Measurements from ENCODE around the gene PREX1. TPM values are rescaled to one million over a fixed set of nuclear protein-coding genes. Genes with fewer than 3 reads are reported as not detected.

The PREX1 gene
- total and polyA plus RNA-seq, 2 of the 4 experiments (the other 2 are of a cell fraction), result 0.67 to 0.72 TPM

- in situ Hi-C loops (cut with MboI; ENCODE audit: low sequenced_read_pairs), result no loop called here
- TF ChIP-seq RCOR1 (IDR thresholded peaks at IDR 0.05; ENCODE audit: insufficient replicate concordance, low read length) (no peak), BHLHE40 (IDR thresholded peaks at IDR 0.05; ENCODE audit: low read depth, low read length) (no peak), FOS (IDR thresholded peaks at IDR 0.05; ENCODE audit: low read depth, low read length) (no peak), CEBPB (IDR thresholded peaks at IDR 0.05; ENCODE audit: low read depth, low read length) (no peak), SMC3 (IDR thresholded peaks at IDR 0.05; ENCODE audit: low read depth, low read length) (no peak), CHD1 (IDR thresholded peaks at IDR 0.05; ENCODE audit: low read depth, low read length) (no peak), RFX5 (IDR thresholded peaks at IDR 0.05; ENCODE audit: low read depth, low read length) (no peak), POLR2A (IDR thresholded peaks at IDR 0.05; ENCODE audit: low read depth, low read length) (no peak), RAD21 (IDR thresholded peaks at IDR 0.05; ENCODE audit: low read length) (no peak), MXI1 (IDR thresholded peaks at IDR 0.05; ENCODE audit: borderline replicate concordance, low read depth, low read length) (no peak), NFE2L2 (IDR thresholded peaks at IDR 0.05; ENCODE audit: low read depth, low read length) (no peak), MAZ (IDR thresholded peaks at IDR 0.05; ENCODE audit: borderline replicate concordance, low read depth, low read length) (no peak), CTCF (conservative IDR thresholded peaks at IDR 0.05; ENCODE audit: low read depth, low read length) (no peak), ELK1 (IDR thresholded peaks at IDR 0.05; ENCODE audit: borderline replicate concordance, low read depth, low read length) (no peak)
- TF ChIP-seq, protein P1, sequence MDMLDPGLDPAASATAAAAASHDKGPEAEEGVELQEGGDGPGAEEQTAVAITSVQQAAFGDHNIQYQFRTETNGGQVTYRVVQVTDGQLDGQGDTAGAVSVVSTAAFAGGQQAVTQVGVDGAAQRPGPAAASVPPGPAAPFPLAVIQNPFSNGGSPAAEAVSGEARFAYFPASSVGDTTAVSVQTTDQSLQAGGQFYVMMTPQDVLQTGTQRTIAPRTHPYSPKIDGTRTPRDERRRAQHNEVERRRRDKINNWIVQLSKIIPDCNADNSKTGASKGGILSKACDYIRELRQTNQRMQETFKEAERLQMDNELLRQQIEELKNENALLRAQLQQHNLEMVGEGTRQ (IDR thresholded peaks at IDR 0.05; ENCODE audit: low read depth, low read length), result no peak
Observed at GRCh38 chr20:48828734-48829460, 1.1 kb upstream of the PREX1 start.

More at GRCh38 chr20:48828734-48829460, 1.1 kb upstream of the PREX1 start:
- Histone ChIP-seq H4K91ac (ENCODE audit: insufficient read depth, low read depth, low read length) (no peak overlapping the region), H3K56ac (ENCODE audit: extremely low read depth, insufficient read depth, low read length) (no peak overlapping the region), H3K4me1 (ENCODE audit: control insufficient read depth, insufficient read depth, low read length) (peaks cover 13% of the 10 kb centered on the region; the same call in 1 of the 2 replicates), H3K23ac (ENCODE audit: low read depth, low read length) (peak overlapping the region; percentile 13; the same call in 1 of the 2 replicates), H2AK5ac (ENCODE audit: low read depth, low read length) (no peak overlapping the region), H2AK9ac (replicated peaks; ENCODE audit: low read depth, low read length, poor library complexity) (no peak overlapping the region), H3K4me3 (ENCODE audit: insufficient read depth, low read depth, low read length) (no peak overlapping the region; the same call in 1 of the 2 replicates), H2AFZ (replicated peaks; ENCODE audit: low read length, poor library complexity) (peak overlapping the region; percentile 92), H3K9me1 (ENCODE audit: insufficient read depth, low read length) (peaks cover 4% of the 10 kb centered on the region; the same call in 1 of the 2 replicates), H4K5ac (ENCODE audit: low read depth, low read length) (no peak overlapping the region), H3K9ac (ENCODE audit: low read depth, low read length) (peak overlapping the region; percentile 39; the same call in 1 of the 2 replicates), H3K14ac (replicated peaks; ENCODE audit: low read depth, low read length) (no peak overlapping the region), H2BK5ac (ENCODE audit: low read depth, low read length, poor library complexity, severe bottlenecking) (no peak overlapping the region), H4K8ac (ENCODE audit: low read depth in 2 of 2, low read length in 2 of 2) (no peak overlapping the region), H3K9me3 (ENCODE audit: control insufficient read depth, insufficient read depth, low read length) (no peaks in the 10 kb centered on the region), H2BK120ac (ENCODE audit: low read depth, low read length) (no peak overlapping the region), H3K18ac (ENCODE audit: low read depth, low read length) (no peak overlapping the region), H2BK20ac (ENCODE audit: low read depth, low read length) (no peak overlapping the region), H4K20me1 (ENCODE audit: insufficient read depth, low read length) (0 out of 2 replicates have a peak, but pooled peaks cover 4% of the 10 kb centered on the region), H3K27me3 (ENCODE audit: control insufficient read depth, insufficient read depth, low read length) (peaks cover 18% of the 10 kb centered on the region), H2BK15ac (ENCODE audit: low read depth, low read length) (no peak overlapping the region; the same call in 2 of the 3 replicates), H3K36me3 (ENCODE audit: control insufficient read depth, insufficient read depth, low read length) (no peaks in the 10 kb centered on the region), H3K4me2 (ENCODE audit: low read depth, low read length) (no peak overlapping the region; the same call in 1 of the 2 replicates), H3K27ac (ENCODE audit: insufficient read depth, low read length) (no peak overlapping the region), H3K4ac (ENCODE audit: low read depth, low read length) (no peak overlapping the region), H3K79me1 (ENCODE audit: low read depth in 1 of 2, low read length in 2 of 2) (no peaks in the 10 kb centered on the region)
- intact Hi-C loops (cut with micrococcal nuclease) (loop anchor here (5.0 to 10.0 kb wide), 2 partner anchors 78 to 174 kb away; no protein-coding TSS in a partner anchor), dilution Hi-C loops (cut with HindIII; ENCODE audit: low sequenced_read_pairs, unreplicated experiment) (no loop called here)
- BruUV-seq (replicated peaks), result no TSS peak
- ChIA-PET POLR2A (ENCODE audit: unreplicated experiment) (interaction anchor here (0.6 kb wide), 1 partner anchor 19 kb away, joined by 4 read pairs; no protein-coding TSS in a partner anchor), CTCF (no interaction called here)
- DNase-seq (no peak), ATAC-seq (ENCODE audit: low read depth) (no peak)
- no CpG with 5 or more reads among the region's 11 CpGs for WGBS, 2 experiments (ENCODE audit: extremely low coverage in 2 of 2, insufficient read length in 1 of 2)
